LHCN-M2 (cell line): ENCODE data around the gene KCNK7. TPM values are rescaled to one million over a fixed set of nuclear protein-coding genes. Genes with fewer than 3 reads are reported as not detected.
"Not testable (repeated sequence)": the region's sequence is repeated elsewhere in the genome, so short reads cannot be mapped to it uniquely, and the experiment has no call there.

Source experiments
- DNase-seq: peaks from one replicate; pipeline ENCODE4 v3.0.0-alpha.2; 2012; ENCODE audit warnings: low read depth
- polyA plus RNA-seq: library from polyadenylated mRNA; unstranded; fragments of >200 nt; gene quantifications from one replicate; pipeline ENCODE4 v1.2.1, GENCODE V29; 2012; ENCODE audit warnings: missing spikeins
- total RNA-seq: library from RNA; depleted of rRNA; stranded (reverse); fragments of >200 nt; gene quantifications from 2 replicates; pipeline ENCODE4 v1.2.3, GENCODE V29; 2014; rRNA removed

The KCNK7 gene
- 0.11 TPM in 1 of 2 replicates, not detected in the other for total RNA-seq
- polyA plus RNA-seq, result 0.09 TPM

- no peak for DNase-seq
Observed at GRCh38 chr11:65595543-65596281, at the start of gene KCNK7. KCNK7 (minus strand) TSS chr11:65595800; CDS start chr11:65595772, 28 bp downstream.

GRCh38 chr11:65644837-65645236 lies 49.2 kb upstream of the KCNK7 start:
- DNase-seq, result no peak

- DNase-seq, result no peak
Observed at GRCh38 chr11:65643971-65644370, 48.4 kb upstream of the KCNK7 start.

- no peak for DNase-seq
Observed at GRCh38 chr11:65642014-65642671, 46.5 kb upstream of the KCNK7 start.

- no peak for DNase-seq
Observed at GRCh38 chr11:65641297-65642013, 45.9 kb upstream of the KCNK7 start.

- DNase-seq, result no peak
Observed at GRCh38 chr11:65640483-65641296, 45.1 kb upstream of the KCNK7 start.

- no peak for DNase-seq
Observed at GRCh38 chr11:65639623-65640482, 44.3 kb upstream of the KCNK7 start.

- DNase-seq, result not testable (repeated sequence)
Observed at GRCh38 chr11:65639228-65639597, 43.6 kb upstream of the KCNK7 start.

- peak; percentile 88 for DNase-seq
Observed at GRCh38 chr11:65637794-65638419, 42.3 kb upstream of the KCNK7 start, which contains the start of gene SIPA1. SIPA1 (plus strand) TSS chr11:65638101; CDS start chr11:65640922, 2,821 bp downstream.

- no peak for DNase-seq
Observed at GRCh38 chr11:65637032-65637557, 41.5 kb upstream of the KCNK7 start.

- DNase-seq, result no peak
Observed at GRCh38 chr11:65636108-65637031, 40.8 kb upstream of the KCNK7 start.

GRCh38 chr11:65634905-65635731 lies 39.5 kb upstream of the KCNK7 start:
- DNase-seq, result no peak

GRCh38 chr11:65634440-65634839 lies 38.8 kb upstream of the KCNK7 start:
- no peak for DNase-seq

- DNase-seq, result no peak
Observed at GRCh38 chr11:65634109-65634436, 38.5 kb upstream of the KCNK7 start.

GRCh38 chr11:65633390-65634108 lies 37.9 kb upstream of the KCNK7 start:
- DNase-seq, result no peak

GRCh38 chr11:65630215-65630614 lies 34.6 kb upstream of the KCNK7 start:
- DNase-seq, result no peak

- DNase-seq, result no peak
Observed at GRCh38 chr11:65629579-65629978, 34.0 kb upstream of the KCNK7 start.
